GF-D8 (cell line): ENCODE measurements around the gene ZBTB3.
"Not testable (repeated sequence)": the region's sequence is repeated elsewhere in the genome, so short reads cannot be mapped to it uniquely, and the experiment has no call there.

Source experiments
- DNase-seq: peaks from one replicate; lab custom pipeline; 2025; lab: John Stamatoyannopoulos, UW

The ZBTB3 gene

DNA sequence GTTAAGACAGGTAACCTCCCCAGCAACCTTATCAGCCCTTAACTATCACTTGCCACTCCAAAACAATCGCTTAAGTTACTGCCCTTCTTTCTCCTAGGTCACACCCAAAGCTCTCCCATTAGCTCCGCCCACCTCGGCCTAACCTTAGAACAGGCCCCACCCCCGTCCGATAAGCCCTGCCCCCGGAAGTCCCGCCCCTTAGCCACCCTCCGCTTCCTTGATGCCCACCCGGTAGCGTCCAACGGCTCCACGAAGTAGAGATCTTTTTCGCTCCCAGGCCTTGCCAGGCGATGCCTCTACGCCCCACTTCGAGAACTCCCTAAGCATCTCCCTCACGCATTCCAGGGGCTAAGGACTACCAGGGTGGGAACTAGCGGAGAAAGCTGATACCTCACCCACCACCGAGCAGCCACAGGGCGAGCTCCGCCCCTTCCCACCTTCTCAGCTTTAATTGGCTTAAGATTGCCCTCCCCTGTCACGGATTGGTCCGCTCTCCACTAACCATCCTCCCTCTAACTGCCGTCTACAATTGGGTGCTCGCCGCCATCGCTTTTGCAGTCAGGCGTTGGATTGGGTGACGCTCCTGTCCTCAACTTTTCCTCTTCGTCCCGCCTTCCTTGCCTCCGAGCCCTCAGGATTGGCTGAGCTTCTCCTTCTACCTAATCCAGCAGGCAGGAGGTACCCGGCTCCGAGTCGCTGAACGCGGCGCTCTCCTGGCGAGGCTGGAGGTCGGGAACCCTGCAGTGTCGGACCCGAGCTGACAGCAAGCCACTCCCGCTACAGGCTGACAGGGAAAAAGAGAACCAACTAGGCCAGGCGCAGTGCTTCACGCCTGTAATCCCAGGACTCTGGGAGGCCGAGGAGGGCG is at the start of gene ZBTB3:
Gene ZBTB3 (minus strand): TSS at position 425 of the 868 bp plus-strand sequence. CDS start 496 bp downstream, outside the sequence.
- peak; percentile 99 for DNase-seq

DNA sequence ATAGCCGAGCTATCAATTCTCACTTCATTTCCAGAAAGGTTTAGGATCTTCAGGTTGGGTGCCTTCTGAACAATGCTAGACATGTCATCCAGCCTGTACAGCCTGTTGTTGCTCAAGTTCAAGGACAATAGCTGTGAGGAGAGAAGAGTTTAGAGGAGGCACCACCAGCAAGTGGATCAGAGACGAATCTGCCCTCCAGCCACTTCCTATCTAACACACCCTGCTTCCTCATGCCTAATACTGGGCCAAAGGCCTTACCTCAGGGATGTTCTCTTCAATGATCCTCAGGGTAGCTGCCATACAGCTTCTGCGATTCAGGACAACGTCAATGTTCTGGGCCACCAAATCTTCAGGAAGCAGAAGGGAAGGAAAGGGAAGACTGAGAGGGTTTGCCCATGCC is 47.1 kb upstream of the ZBTB3 start:
- no peak for DNase-seq

DNA sequence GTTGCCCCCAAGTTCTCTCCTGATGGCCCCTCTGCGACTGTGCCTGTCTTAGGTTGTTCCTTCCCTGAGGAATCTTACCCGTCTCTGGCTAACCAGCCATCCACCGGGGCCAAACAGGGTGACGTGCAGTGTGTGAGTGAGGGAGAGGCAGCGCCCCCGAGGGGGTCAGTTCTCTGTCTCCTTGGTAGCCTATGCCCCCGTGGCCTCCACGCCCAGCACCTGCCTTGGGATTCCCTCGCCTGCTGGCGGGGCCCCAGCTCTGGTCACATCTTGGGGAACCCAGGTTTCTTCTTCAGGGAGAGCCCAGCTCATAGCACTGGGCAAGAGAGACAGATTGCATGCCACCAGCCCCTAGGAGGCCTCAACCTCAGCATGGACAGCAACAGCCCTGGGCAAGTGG is 45.5 kb upstream of the ZBTB3 start:
- DNase-seq = no peak

DNA sequence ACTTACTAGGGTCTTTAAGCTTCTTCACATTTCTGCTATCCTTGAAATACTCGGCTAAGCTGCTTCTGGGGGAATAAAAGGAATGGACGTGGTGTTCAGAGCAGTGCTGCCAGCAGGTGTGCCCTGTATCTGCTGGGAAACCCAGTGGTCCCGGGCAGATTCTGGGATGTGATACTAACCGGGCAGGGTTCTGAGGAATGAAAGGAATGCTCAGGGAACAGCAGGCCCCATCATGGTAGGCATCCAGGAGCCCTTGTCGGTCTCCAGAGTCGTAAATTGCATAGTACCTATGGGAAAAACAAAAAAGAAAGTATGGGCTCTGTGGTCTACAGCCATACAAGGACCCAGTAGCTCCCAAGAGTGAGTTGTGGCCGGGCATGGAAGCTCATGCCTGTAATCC is 42.3 kb upstream of the ZBTB3 start:
- DNase-seq = no peak

DNA sequence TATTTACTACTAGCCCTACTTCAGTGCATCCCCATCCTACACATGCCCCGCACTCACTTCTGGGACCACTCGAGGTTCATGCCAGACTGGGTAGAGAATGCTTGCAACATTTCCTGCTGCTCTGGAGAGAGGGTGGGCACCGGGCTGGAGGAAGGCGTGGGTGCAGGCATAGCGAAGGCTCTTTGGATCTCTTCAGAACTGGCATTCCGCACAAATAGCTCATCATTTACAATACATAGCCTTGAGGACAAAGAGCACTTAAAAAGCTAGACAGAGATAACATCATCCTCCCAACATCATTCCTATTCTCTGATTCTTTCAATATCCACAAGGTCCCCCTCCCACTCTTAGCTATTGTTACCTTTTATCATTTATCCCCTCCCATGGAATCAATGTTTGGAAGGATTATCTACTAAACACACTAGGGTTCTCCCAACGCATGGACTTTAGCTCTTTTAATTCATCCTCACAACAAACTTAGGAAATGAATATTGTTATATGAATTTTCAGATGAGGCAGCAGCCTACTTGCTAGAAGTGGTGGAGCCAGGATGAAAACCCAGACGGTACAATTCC is 40.3 kb upstream of the ZBTB3 start:
- no peak for DNase-seq

- DNase-seq = no peak
Measured at GRCh38 chr11:62792202-62792575, 38.2 kb upstream of the ZBTB3 start.

DNA sequence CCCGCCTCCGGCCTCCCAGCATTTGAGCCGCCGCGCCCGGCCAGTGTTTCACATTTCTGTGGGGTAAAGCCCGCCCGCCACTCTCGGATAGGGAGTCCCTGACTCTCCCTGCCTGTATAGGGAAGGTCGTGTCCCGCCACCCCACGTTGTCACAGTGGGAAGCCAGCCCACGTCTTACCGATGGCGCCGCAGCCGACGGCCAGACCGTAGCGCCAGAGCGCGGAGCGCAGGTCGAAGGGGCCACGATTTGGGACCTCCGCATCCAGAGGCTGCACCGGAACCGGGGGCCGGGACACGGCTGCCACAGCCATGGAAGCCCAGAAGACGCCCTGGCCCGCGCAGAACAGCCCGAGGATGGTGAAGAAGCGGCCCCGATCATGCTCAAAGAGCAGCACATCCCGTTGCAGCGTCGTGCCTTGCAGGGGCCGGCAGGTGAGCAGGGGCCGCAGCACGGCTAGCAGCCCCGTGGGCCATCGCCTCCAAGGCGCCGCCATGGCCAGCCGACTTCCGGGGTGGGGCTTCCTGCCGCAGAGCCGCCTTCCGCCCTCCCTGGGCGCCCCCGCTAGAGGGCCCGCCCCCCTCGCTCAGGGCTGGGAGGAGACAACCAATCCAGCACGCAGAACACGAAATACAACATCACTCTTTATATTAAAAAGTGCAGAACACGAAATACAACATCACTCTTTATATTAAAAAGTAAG is 37.7 kb upstream of the ZBTB3 start, which contains the start of gene TMEM223:
Gene TMEM223 (minus strand): TSS at position 506 of the 701 bp plus-strand sequence. CDS start 12 bp downstream, at position 494.
- DNase-seq = peak; percentile 50

GRCh38 chr11:62789576-62789975 is 35.6 kb upstream of the ZBTB3 start:
- DNase-seq = no peak

DNA sequence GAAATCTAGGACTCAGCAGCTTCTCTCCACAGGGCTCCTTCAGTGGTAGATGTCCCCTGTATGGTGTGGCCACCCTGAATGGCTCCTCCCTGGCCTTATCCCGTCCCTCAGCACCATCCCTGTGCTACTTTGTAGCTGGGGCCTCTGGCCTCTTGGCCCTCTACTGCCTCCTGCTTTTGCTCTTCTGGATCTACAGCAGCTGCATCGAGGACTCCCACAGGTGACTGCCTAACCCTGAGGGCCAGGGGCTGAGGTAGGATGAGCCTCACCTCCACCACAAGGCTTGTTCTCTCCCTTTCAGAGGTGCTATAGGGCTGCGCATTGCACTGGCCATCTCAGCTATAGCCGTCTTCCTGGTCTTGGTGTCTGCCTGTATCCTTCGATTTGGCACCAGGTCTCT is 35.0 kb upstream of the ZBTB3 start:
- DNase-seq = no peak

DNA sequence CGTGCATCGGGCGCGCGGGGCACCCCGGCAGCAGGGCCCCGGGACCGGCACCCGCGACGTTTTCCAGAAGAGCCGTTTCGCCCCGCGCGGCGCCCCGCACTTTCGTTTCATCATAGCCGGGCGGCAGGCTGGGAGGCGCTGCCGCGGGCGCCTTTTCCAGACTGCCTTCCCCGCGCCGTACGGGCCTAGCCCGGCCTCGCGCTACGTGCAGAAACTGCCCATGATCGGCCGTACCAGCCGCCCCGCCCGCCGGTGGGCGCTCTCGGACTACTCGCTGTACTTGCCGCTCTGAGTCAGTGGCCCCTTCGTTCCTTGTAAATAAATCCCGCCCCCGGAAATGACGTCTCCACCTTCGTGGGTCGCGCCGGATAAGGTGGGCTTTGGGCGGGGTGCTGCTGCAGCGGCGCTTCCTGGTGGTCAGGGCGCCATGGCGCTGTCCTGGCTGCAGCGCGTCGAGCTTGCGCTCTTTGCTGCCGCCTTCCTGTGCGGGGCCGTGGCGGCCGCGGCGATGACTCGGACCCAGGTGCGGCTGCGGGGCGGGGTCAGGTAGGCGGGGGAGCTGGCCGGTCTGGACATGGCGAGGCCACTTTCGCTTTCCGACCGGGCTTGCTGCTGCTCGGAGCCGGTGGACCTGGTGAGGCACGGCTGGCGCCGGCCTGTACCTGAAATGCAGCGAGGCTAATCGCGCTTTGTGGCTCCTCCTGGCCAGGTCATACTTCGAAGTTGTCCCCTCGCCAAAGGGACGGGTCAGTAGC is 33.2 kb upstream of the ZBTB3 start, which contains the start of gene TMEM179B:
Gene TMEM179B (plus strand): TSS at position 398 of the 755 bp plus-strand sequence. CDS start 30 bp downstream, at position 428.
- peak; percentile 87 for DNase-seq

DNA sequence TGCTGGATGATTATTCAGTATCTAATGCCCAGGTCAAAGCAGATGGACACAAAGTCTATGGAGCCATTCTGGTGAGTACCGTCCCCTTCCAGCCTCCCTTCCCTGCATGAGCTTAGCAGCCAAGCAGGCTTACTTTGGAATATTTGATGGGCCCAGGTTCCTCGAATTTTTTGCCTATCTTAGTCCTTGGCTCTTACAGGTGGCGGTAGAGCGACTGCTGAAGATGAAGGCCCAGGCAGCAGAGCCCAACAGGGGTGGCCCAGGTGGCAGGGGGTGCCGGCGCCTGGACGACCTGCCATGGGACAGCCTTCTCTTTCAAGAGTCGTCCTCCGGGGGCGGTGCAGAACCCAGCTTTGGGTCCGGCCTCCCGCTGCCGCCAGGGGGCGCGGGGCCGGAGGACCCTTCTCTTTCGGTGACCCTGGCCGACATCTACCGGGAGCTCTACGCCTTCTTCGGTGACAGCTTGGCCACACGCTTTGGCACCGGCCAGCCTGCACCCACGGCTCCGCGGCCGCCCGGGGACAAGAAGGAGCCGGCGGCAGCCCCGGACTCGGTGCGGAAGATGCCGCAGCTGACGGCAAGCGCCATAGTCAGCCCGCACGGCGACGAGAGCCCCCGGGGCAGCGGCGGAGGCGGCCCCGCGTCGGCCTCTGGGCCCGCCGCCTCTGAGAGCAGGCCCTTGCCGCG is 32.5 kb upstream of the ZBTB3 start:
- peak; percentile 47 for DNase-seq

- no peak for DNase-seq
Measured at GRCh38 chr11:62782753-62783152, 28.8 kb upstream of the ZBTB3 start.

DNA sequence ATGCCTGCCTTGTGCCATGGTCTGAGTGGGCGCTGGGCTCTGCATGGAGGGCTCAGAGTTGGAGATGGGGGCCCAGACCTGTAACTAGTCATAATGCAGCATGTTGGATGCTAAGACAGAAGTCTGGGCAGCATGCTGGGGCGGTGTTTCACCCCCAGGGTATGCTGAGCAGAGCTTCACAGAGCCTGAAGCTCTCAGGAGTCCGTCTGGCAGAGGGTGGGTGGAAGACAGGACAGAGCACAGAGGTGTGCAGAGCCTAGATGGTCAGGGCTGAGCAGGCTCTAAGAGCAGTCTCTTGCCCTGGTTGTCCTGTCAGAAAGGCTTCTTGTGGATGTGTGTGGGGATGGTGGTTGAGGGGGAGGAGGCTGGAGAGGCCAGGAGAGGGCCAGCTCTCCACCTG is 24.5 kb upstream of the ZBTB3 start:
- no peak for DNase-seq

DNA sequence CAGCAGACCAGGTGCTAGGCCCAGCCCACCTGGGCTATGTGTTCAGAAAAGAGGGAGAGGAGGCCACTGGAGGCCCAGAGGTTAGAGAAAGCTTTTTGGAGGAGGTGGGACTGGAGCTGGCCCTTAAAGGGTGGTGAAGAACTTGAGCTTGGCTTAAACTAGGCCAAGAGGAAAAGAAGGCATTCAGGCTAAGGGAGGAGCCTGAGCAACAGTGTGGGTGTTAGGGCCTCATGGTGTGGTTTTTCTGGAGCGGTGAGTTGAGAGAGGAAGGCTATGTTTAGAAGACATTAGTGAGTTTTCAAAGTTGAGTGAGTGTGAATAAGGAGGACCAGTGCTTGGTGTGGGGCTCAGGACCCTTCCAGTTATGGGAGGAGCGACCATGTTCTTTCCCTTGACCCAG is 23.4 kb upstream of the ZBTB3 start:
- DNase-seq = no peak

DNA sequence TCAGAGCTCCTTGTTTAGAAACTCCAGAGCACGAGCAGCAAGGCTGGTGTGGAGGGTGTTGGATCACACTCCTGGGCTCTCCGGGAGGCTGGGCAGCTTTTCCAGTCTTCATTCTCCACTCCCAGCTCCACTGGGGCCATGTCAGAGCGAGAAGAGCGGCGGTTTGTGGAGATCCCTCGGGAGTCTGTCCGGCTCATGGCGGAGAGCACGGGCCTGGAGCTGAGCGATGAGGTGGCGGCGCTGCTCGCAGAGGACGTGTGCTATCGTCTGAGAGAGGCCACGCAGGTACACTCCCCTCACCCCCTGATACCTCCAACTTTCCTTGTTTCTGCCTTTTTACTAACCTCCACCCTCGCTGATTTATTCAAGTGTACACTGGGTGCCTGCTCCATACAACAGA is 21.7 kb upstream of the ZBTB3 start:
- no peak for DNase-seq

GRCh38 chr11:62774407-62774806 is 20.4 kb upstream of the ZBTB3 start:
- no peak for DNase-seq

DNA sequence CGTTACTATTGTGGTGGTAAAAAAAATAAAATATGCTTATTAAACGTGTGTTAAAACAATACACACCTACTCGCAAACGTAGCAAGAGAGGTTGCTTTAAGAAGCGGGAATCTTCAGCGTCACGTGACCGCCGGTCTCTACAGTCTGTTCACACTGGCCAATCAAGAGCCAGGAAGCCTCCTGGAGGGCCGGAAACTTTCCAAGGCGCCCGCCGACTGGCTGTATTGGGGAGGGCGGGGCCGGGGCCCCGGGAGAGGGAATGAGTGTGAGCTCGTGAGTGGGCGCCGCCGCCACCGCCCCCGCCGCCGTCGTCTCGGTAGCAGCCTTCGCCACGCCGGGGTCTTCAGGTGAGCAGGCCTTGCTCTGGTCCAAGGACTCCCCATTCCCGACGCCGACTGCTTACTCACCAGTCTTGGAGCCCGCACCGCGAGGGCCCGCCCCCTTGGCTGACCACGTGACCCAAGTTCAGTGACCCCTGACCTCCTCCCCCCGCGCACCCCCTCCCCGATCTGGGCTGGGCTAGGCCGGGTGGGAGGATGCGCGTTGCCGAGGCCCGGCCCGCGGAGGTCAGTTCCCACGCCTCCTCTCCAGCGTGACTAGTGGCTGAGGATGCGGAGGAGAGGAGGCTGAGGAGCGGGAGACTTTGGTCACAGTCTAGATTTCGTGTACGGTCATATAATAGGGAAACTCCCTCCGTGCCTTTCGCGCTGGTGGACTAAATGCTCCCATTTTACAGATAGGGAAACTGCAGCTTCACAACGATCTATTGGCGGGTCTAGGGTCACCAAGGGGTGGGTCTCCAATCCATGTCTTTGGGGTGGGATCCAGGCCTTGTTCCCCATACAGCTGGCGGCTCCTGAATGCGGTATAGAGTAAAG is 17.4 kb upstream of the ZBTB3 start, which contains the start of gene TAF6L:
Gene TAF6L (plus strand): TSS at position 253 of the 878 bp plus-strand sequence. CDS start 4,388 bp downstream, outside the sequence.
- peak; percentile 91 for DNase-seq

DNA sequence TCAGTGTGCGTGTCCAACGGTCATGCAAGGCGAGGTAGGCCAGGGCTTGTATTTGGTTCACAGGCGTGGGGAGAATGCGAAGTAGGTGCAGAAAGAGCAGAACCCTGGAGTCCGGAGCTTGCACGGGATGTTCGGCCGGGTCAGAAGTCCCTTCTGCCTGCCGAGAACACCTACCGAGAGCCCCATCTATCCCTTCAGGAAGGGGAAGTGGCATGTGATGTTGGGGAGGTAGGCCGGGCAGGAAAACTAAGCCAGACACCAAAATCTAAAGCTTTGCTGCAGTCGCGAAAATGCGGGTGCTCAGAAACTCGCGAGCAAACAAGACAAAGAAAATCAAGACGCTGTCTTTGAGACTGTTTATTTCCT is 16.8 kb upstream of the ZBTB3 start:
- DNase-seq = peak; percentile 79

DNA sequence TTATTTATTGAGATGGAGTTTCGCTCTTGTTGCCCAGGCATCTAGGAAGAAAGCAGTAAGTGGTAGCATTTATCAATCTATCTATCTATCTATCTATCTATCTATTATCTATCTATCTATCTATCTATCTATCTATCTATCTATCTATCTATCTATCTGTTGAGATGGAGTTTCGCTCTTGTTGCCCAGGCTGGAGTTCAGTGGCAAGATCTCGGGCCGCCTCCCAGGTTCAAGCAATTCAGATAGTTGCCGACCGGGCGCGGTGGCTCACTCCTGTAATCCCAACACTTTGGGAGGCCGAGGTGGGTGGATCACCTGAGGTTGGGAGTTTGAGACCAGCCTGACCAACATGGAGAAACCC is 6.9 kb upstream of the ZBTB3 start:
- DNase-seq = not testable (repeated sequence)
